Mucosa of stomach (tissue), 1 donor: ENCODE results near the gene STIM1.
"Not testable (repeated sequence)": the region's sequence is repeated elsewhere in the genome, so short reads cannot be mapped to it uniquely, and the experiment has no call there.

Experiments
- H3K27me3 ChIP-seq: one replicate; pipeline ENCODE4 v1.7.0; 2013; ENCODE audit warnings: mild to moderate bottlenecking, low read length; ENCODE audit not compliant: control insufficient read depth, insufficient read depth
- H3K36me3 ChIP-seq: one replicate; pipeline ENCODE4 v1.7.0; 2013; ENCODE audit warnings: low read length; ENCODE audit not compliant: control insufficient read depth, insufficient read depth
- H3K4me1 ChIP-seq: one replicate; pipeline ENCODE4 v1.7.0; 2013; ENCODE audit warnings: mild to moderate bottlenecking, low read length; ENCODE audit not compliant: control insufficient read depth, insufficient read depth
- H3K4me3 ChIP-seq: one replicate; pipeline ENCODE4 v1.7.0; 2013; ENCODE audit warnings: low read length
- H3K9ac ChIP-seq: one replicate; pipeline ENCODE4 v1.7.0; 2013; ENCODE audit warnings: mild to moderate bottlenecking, low read length, moderate library complexity
- H3K9me3 ChIP-seq: one replicate; pipeline ENCODE4 v1.7.0; 2013; ENCODE audit warnings: mild to moderate bottlenecking, low read length, moderate library complexity; ENCODE audit not compliant: control insufficient read depth
- donor health status: Pancreatic carcinoma.

The STIM1 gene

GRCh38 chr11:4041731-4042391 lies 186.4 kb downstream of the STIM1 start:
- Histone ChIP-seq H3K4me1 (no peaks in the 10 kb centered on the region), H3K9me3 (no peaks in the 10 kb centered on the region), H3K27me3 (no peaks in the 10 kb centered on the region), H3K4me3 (no peak overlapping the region), H3K36me3 (no peaks in the 10 kb centered on the region), H3K9ac (no peak overlapping the region)

GRCh38 chr11:4044976-4045646 lies 189.6 kb downstream of the STIM1 start:
- H3K36me3 ChIP-seq, result no peaks in the 10 kb centered on the region
- no peaks in the 10 kb centered on the region for H3K4me1 ChIP-seq
- no peaks in the 10 kb centered on the region for H3K27me3 ChIP-seq
- H3K9ac ChIP-seq, result no peak overlapping the region
- no peaks in the 10 kb centered on the region for H3K9me3 ChIP-seq
- no peak overlapping the region for H3K4me3 ChIP-seq

- no peak overlapping the region for H3K4me3 ChIP-seq
- H3K9ac ChIP-seq, result no peak overlapping the region
- no peaks in the 10 kb centered on the region for H3K27me3 ChIP-seq
- no peaks in the 10 kb centered on the region for H3K9me3 ChIP-seq
- no peaks in the 10 kb centered on the region for H3K4me1 ChIP-seq
- H3K36me3 ChIP-seq, result no peaks in the 10 kb centered on the region
These were observed 192.9 kb downstream of the STIM1 start for GRCh38 chr11:4048340-4048739.

GRCh38 chr11:4049006-4049405 lies 193.5 kb downstream of the STIM1 start:
- Histone ChIP-seq H3K27me3 (no peaks in the 10 kb centered on the region), H3K36me3 (no peaks in the 10 kb centered on the region), H3K4me3 (no peak overlapping the region), H3K9ac (no peak overlapping the region), H3K4me1 (no peaks in the 10 kb centered on the region), H3K9me3 (no peaks in the 10 kb centered on the region)

GRCh38 chr11:4050138-4050537 lies 194.7 kb downstream of the STIM1 start:
- H3K27me3 ChIP-seq, result no peaks in the 10 kb centered on the region
- H3K4me3 ChIP-seq, result no peak overlapping the region
- H3K4me1 ChIP-seq, result no peaks in the 10 kb centered on the region
- no peak overlapping the region for H3K9ac ChIP-seq
- H3K36me3 ChIP-seq, result no peaks in the 10 kb centered on the region
- no peaks in the 10 kb centered on the region for H3K9me3 ChIP-seq

GRCh38 chr11:4053200-4053599 lies 197.7 kb downstream of the STIM1 start:
- H3K9ac ChIP-seq, H3K4me1 ChIP-seq, H3K27me3 ChIP-seq, H3K4me3 ChIP-seq, H3K36me3 ChIP-seq, H3K9me3 ChIP-seq: not testable (repeated sequence)

- H3K4me3 ChIP-seq, result no peak overlapping the region
- H3K4me1 ChIP-seq, result peaks cover 3% of the 10 kb centered on the region
- no peaks in the 10 kb centered on the region for H3K27me3 ChIP-seq
- no peak overlapping the region for H3K9ac ChIP-seq
- no peaks in the 10 kb centered on the region for H3K9me3 ChIP-seq
- H3K36me3 ChIP-seq, result no peaks in the 10 kb centered on the region
These were observed 199.2 kb downstream of the STIM1 start for GRCh38 chr11:4054643-4055042.

- Histone ChIP-seq H3K4me1 (peaks cover 18% of the 10 kb centered on the region), H3K27me3 (no peaks in the 10 kb centered on the region), H3K4me3 (no peak overlapping the region), H3K9ac (no peak overlapping the region), H3K36me3 (no peaks in the 10 kb centered on the region), H3K9me3 (no peaks in the 10 kb centered on the region)
These were observed 204.0 kb downstream of the STIM1 start for GRCh38 chr11:4059424-4059823.

GRCh38 chr11:4060182-4060923 lies 204.9 kb downstream of the STIM1 start:
- no peaks in the 10 kb centered on the region for H3K36me3 ChIP-seq
- H3K9me3 ChIP-seq, result no peaks in the 10 kb centered on the region
- H3K27me3 ChIP-seq, result no peaks in the 10 kb centered on the region
- H3K4me3 ChIP-seq, result no peak overlapping the region
- H3K4me1 ChIP-seq, result peaks cover 18% of the 10 kb centered on the region
- H3K9ac ChIP-seq, result no peak overlapping the region

GRCh38 chr11:4061700-4062099 lies 206.2 kb downstream of the STIM1 start:
- H3K4me1 ChIP-seq, result peaks cover 18% of the 10 kb centered on the region
- no peak overlapping the region for H3K4me3 ChIP-seq
- no peaks in the 10 kb centered on the region for H3K36me3 ChIP-seq
- H3K9ac ChIP-seq, result no peak overlapping the region
- no peaks in the 10 kb centered on the region for H3K9me3 ChIP-seq
- no peaks in the 10 kb centered on the region for H3K27me3 ChIP-seq

- no peaks in the 10 kb centered on the region for H3K9me3 ChIP-seq
- no peak overlapping the region for H3K9ac ChIP-seq
- no peaks in the 10 kb centered on the region for H3K36me3 ChIP-seq
- no peak overlapping the region for H3K4me3 ChIP-seq
- H3K27me3 ChIP-seq, result no peaks in the 10 kb centered on the region
- peaks cover 18% of the 10 kb centered on the region for H3K4me1 ChIP-seq
These were observed 207.9 kb downstream of the STIM1 start for GRCh38 chr11:4063348-4063747.

GRCh38 chr11:4064278-4064955 lies 209.0 kb downstream of the STIM1 start:
- Histone ChIP-seq H3K27me3 (no peaks in the 10 kb centered on the region), H3K9me3 (no peaks in the 10 kb centered on the region), H3K4me1 (peaks cover 17% of the 10 kb centered on the region), H3K36me3 (no peaks in the 10 kb centered on the region), H3K9ac (no peak overlapping the region), H3K4me3 (no peak overlapping the region)
